Stimulated activated memory B cell treated with anti-CD40 and anti-IgM and Interleukin-4, amounts not matched to agents 10 μg/mL and 1 μg/mL and 100 μg/mL, for 72 hours (primary cell): ENCODE measurements around the gene KIF18A.
A peak's percentile ranks its signal among the peaks of the same experiment; 100 is the strongest.

Experiments used
- ATAC-seq: fragments of 150-1000 bp; cut with Tn5 transposase; 2 replicates; pipeline ENCODE4 v1.10.0; 2021
- H3K27ac Mint-ChIP-seq: one replicate; pipeline ENCODE4 v1.8.0; 2022; ENCODE audit warnings: mild to moderate bottlenecking, mixed read lengths
- H3K27me3 Mint-ChIP-seq: one replicate; pipeline ENCODE4 v1.8.0; 2022; ENCODE audit warnings: mixed read lengths
- H3K36me3 Mint-ChIP-seq: one replicate; pipeline ENCODE4 v1.8.0; 2022; ENCODE audit warnings: mixed read lengths
- H3K4me1 Mint-ChIP-seq: one replicate; pipeline ENCODE4 v1.8.0; 2022; ENCODE audit warnings: mixed read lengths
- H3K4me3 Mint-ChIP-seq: one replicate; pipeline ENCODE4 v1.8.0; 2022; ENCODE audit warnings: mild to moderate bottlenecking, moderate library complexity, mixed read lengths
- H3K9me3 Mint-ChIP-seq: one replicate; pipeline ENCODE4 v1.8.0; 2022; ENCODE audit warnings: mixed read lengths

The KIF18A gene

DNA sequence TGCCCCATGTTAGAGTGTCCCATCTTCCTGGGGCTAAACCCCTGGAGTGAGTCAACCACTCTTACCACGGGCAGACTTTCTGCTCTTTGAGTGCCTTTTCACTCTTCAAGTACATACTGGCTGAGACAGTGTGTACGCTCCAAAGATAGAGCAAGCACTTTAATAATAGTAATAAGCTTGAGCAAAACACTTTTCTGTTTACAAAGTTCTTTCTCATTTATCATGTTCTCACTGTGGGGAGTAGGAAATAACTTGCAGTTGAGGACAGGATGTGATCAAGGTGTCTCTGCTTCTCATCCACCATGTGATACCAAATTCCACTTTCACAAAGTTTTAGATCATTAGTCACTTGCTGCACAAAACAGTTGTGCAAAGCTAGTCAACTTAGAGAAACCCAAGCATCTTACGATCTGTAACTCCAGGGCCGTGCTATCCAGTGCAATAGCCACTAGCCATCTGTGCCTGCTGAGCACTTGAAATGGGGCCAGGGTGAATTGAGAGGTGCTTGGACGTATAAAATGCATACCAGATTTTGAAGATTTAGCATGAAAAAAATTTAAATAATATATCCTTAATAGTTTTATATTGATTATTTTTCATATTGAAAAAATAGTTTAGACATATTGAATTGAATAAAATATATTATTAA, 135.3 kb downstream of the KIF18A start:
- Mint-ChIP-seq H3K36me3 (no peaks in the 10 kb centered on the region), H3K4me1 (no peaks in the 10 kb centered on the region), H3K9me3 (no peaks in the 10 kb centered on the region), H3K27me3 (no peaks in the 10 kb centered on the region), H3K27ac (no peak overlapping the region), H3K4me3 (no peak overlapping the region)
- ATAC-seq: peak; percentile 24

DNA sequence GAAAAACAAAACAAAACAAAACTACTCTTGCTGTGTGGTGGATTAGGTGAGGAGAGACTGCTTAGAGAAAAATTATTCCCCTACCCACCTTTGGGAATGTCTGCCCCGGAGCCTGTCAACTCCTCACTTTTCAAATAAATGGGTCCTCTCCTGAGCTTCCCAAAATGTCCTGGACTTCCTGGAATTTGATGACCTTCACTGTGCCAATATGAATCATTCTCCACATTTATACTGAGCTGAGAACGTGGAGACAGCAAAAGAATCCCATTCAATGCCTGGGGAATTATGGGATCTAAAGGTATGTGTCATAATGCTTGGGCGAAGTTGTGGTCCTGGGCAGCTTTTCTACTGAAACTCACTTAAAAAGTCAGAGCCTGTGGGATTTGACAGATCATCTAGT, 136.8 kb downstream of the KIF18A start:
- ATAC-seq: no peak
- H3K4me3 Mint-ChIP-seq: no peak overlapping the region
- no peaks in the 10 kb centered on the region for H3K36me3 Mint-ChIP-seq
- no peaks in the 10 kb centered on the region for H3K4me1 Mint-ChIP-seq
- H3K27me3 Mint-ChIP-seq: no peaks in the 10 kb centered on the region
- no peak overlapping the region for H3K27ac Mint-ChIP-seq
- H3K9me3 Mint-ChIP-seq: no peaks in the 10 kb centered on the region
